GM18519 (cell line): ENCODE data around the gene SNRNP35.
"Not testable (repeated sequence)": the region's sequence is repeated elsewhere in the genome, so short reads cannot be mapped to it uniquely, and the experiment has no call there.

ENCODE experiments used
- ATAC-seq: cut with Tn5 transposase; IDR thresholded peaks from one replicate; pipeline ENCODE4 v1.9.1; 2021; ENCODE audit warnings: mild to moderate bottlenecking, moderate library complexity; ENCODE audit not compliant: unreplicated experiment, low FRiP score

Gene SNRNP35

DNA sequence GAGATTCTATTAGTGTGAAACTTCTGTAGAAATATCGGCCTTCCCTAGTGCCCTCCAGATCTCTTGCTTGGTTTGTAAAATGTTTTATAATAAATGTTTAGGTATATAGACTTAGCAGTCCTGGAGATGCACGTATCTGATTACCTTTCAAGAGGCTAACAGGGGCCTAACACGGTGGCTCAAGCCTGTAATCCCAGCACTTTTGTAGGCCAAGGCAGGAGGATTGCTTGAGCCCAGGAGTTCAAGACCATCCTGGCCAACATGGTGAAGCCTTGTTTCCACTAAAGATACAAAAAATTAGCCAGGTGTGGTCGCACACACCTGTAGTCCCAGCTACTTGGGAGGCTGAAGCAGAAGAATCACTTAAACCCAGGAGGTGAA, 11.6 kb upstream of the SNRNP35 start:
- no peak for ATAC-seq

DNA sequence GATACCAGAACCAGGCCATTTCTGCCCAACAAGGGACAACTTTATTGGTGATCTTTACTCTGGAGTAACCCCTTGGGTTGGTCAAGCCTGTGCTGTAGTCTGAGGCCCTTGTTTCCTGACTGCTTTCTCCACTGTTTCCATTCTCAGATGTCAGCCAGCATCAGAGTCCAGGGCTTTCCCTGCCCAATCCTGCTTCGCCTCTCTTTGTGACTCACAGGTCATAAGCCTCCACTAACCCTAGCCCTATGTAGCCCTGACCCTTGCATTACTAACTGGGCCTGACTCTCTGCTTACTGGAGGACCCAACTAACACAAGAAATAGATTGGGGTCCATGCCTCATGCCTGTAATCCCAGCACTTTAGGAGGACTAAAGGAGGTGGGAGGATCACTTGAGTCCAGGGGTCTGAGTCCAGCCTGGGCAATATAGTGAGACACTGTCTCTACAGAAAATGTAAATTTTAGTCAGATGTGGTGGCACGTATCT, 8.6 kb upstream of the SNRNP35 start:
- ATAC-seq, result no peak

DNA sequence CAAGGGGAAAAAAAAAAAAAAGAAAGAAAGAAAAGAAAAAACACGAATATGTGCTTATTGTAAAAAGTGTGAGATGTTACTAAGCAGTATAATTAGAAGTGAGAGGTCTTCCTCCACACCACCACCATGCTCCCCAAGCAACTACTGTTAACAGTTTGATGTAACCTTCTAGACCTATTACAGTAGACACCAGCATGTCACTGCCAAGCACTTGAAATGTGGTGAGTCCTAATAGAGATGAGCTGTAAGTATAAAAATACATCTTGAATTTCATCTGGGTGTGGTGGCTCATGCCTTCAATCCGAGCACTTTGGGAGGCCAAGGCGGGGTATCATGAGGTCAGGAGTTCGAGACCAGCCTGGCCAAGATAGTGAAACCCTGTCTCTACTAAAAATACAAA, 8.1 kb upstream of the SNRNP35 start:
- ATAC-seq, result no peak

- ATAC-seq, result no peak
Observed at GRCh38 chr12:123450636-123451035, 7.3 kb upstream of the SNRNP35 start.

DNA sequence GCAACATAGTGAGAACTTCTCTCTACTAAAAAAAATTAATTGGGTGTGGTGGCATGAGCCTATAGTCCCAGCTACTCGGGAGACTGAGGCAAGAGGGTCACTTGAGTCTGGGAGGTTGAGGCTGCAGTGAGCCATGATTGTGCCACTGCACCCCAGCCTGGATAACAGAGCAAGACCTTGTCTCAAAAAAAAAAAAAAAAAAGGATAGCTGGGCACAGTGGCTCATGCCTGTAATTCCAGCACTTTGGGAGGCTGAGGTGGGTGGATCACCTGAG, 5.7 kb upstream of the SNRNP35 start:
- not testable (repeated sequence) for ATAC-seq

DNA sequence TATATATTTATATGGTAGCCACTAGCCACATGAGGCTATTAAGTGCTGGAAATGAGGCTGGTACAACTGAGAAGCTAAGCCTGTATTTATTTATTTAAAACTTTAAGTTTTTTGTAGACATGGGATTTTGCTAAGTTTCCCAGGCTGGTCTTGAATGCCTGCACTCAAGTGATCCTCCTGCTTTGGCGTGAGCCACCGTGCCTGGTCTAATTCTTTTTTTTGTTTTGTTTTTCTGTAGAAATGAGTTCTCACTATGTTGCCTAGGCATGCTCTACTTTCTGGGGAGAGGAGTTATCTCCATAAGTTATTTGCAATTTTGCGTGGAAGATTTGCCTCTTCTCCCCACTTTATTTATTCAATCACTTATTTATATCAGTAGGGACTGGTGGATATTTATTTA, 4.8 kb upstream of the SNRNP35 start:
- no peak for ATAC-seq

DNA sequence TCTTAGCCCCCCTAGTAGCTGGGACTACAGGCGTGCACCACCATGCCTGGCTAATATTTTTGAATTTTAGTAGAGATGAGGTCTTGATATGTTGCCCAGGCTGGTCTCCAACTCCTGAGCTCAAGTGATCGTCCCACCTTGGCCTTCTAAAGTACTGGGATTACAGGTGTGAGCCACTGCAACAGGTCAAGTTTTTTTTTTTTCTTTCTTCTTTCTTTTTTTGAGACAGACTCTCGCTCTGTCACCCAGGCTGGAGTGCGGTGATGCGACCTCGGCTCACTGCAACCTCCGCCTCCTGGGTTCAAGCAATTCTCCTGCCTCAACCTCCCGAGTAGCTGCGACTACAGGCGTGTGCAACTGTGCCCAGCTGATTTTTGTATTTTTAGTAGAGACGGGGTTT, 5.2 kb downstream of the SNRNP35 start:
- not testable (repeated sequence) for ATAC-seq

DNA sequence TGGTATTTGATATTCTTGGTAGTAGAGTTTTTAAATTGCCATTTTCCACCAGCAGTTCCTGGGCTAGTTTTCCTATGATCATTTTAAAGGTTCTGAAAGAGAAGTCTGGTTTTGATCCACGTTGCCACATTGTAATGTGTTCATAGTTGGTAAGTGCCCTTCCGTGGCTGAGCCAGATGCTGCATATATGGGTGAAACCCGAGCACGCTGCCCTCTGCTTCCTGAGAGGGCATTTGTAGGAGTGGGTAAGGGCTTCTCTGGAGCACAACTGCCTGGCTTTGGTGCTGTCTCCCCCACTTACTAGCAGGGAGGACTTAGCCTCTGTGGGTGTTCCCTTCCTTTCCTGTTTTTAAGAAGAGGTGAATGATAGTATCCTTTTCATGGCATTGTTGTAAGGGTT, 7.1 kb downstream of the SNRNP35 start:
- no peak for ATAC-seq

DNA sequence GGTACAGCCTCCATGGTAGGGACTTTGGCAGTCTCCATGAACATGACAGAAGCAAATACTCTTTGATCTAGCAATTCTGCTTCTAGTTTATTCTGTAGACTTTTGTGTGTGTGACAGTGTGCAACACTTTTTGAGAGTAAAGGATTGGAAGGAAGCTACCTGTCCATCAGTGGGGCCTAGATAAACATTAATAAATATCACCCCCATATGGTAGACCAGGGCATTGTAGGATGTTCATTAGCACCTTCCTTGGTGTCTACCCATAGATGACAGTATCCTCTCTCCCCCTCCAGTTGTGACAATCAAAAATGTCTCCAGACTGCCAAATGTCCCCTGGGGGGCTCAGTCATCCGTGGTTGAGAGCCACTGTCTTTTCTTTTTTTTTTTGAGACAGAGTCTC, 10.8 kb downstream of the SNRNP35 start:
- no peak for ATAC-seq

- ATAC-seq, result no peak
Observed at GRCh38 chr12:123469978-123470377, 12.0 kb downstream of the SNRNP35 start.

DNA sequence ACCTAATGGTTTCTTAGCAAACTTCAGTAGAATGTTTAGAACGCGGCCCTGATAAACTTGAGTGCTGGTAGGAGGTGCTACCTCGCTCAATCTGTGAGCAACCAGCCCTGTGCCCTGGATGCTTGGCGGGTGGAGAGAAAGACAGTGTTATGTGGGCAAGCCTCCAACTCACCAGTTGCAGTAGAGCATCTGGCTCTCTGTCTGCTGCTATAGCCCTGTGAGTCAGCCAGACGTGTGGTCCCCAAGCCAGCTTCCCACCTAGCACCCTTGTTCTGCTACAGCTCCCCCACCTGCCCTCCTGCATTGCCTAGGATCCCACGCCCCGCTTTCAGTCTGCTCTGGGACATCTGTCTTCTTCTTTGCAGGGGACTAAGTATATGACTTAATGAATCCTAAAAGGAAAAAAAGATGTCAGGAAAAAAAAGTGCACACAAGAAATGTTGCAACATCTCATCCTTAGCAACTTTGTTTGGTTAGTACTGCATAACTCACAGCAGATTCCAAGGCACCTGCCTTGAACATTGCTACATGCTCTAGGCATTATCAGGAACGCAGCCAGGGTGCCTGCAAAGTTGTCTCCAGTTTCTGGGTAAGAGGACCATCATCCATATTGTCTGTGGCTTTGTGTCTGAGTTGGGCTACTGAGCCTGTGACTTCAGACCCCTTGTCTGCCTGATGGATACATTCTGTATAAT, 13.6 kb downstream of the SNRNP35 start:
- no peak for ATAC-seq

- no peak for ATAC-seq
Observed at GRCh38 chr12:123472438-123472849, 14.5 kb downstream of the SNRNP35 start.

DNA sequence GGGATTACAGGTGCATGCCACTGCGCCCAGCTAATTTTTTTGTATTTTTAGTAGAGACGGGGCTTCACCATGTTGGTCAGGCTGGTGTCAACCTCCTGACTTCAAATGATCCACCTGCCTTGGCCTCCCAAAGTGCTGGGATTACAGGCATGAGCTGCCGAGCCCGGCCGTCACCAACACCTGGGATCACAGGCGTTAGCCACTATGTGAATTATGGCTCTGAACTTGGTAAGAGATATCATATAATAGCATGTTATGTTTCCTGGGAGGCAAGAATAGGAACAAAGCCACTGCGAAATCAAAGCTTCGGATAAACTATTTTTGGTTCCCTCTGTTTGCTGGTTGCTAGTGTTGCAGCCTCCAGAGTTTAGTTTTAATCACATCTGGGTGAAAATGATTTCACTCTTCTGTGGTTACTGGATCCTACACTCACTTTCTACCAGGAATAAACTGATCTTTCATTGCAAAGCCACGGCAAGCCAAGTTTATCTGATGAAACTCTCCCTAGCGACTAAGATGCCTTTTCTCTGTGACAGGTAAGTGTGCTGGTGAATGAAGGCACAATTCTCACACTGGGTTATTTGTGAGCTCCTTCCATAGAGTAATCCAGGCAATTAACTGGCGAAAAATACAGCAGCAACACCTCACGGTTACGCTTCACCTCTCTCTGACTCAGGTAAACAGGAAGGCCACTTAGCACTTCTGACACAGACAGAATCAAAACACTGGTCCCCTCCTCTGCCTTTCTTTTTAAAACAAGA, 16.7 kb downstream of the SNRNP35 start:
- no peak for ATAC-seq

GRCh38 chr12:123475246-123475703, 17.3 kb downstream of the SNRNP35 start:
- ATAC-seq, result no peak

- ATAC-seq, result no peak
Observed at GRCh38 chr12:123478069-123478468, 20.1 kb downstream of the SNRNP35 start.

- no peak for ATAC-seq
Observed at GRCh38 chr12:123478762-123479161, 20.8 kb downstream of the SNRNP35 start.

DNA sequence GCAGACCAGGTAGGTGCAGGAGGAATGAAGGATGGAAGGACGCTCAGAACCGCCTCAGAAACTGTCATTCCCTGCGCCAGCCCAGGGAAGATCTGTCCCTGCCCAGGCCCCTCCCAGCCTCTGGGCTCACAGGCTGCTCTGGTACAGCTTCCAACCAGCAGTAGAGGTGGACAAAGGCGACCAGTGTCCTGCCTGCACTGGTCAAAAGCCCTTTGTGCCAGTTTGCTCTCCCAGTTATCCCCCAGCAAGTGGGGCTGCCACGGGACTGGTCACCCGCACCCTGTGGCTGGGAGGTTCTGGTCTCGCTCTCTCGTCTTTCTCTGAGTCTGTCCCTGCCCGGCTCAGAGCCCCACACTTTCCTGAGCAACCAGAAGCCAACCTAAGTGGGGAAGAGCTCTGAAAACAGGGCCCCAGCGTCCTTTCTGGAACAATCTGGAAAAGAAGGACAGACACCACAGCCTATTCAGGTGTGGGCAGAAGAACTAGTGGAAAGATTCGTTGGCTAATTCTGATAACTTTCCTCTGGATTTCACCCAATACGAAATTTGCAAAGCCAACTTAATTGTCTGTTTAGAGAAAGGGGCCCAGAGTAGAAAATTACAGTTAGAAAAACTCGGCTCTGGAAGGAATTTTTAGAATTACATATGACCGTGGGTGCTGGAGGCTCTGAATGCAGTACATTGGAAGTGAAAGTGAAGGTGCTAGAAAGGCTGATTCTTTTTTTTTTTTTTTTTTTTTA, 21.7 kb downstream of the SNRNP35 start:
- no peak for ATAC-seq

- not testable (repeated sequence) for ATAC-seq
Observed at GRCh38 chr12:123481251-123481650, 23.3 kb downstream of the SNRNP35 start.

DNA sequence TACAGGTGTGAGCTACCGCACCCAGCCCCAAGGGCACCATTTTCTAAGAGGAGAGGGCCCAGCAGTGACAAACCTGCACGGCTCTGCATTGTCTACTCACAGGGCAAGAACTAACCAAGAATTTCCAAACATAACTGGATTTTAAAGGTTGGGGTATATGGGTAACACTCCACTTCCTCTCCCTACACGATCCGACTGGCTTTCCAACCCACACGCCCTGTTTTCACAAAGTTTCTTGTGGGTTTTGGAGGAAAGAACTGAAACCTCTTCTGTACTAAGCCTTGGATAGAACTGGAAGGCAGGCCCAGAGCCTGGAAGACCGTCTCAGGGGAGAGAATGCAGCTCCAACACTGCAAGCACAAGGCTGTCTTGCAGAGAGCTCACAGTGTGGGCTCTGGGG, 24.9 kb downstream of the SNRNP35 start:
- no peak for ATAC-seq

DNA sequence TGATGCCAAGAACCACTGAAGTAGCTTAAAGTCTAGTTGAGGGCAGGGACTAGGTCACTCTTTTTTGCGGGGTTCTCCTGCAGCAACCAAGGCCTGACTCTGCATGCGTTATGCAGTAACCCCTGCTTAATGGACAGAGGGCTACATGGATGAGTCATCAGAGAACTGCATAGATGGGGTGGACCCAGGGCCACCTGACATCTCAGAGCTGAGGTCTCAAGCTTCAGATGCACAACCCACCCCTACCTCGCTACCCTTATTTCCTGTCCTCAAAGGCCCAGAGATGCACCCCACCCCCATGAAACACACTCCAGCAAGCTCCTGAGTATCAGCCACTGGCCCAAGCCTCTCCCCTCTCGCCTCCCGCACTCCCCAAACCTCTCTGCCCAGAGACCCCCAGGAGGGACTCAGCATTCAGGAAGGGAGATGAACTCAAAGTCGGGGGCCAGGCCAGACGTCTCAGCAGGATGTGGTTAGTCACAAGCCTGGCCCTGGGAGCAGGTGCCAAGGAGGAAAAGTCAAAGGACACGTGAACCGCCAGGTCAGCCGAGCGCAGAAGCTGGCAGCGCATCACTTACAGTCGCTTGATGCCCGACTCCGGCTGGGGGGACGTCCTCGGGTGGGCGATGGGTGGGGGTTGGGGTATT, 25.8 kb downstream of the SNRNP35 start:
- ATAC-seq, result no peak

GRCh38 chr12:123485756-123486155, 27.8 kb downstream of the SNRNP35 start:
- ATAC-seq, result no peak
